22Rv1 (cell line): Measurements from ENCODE around the gene ARHGEF17.

ENCODE experiments used
- ZFX ChIP-seq: fragments of 450-650 bp; IDR thresholded peaks from 2 replicates; pipeline ENCODE4 v1.6.1; 2017; ENCODE audit warnings: antibody characterized with exemption, borderline replicate concordance
- TF ChIP-seq, protein P1 (sequence below): fragments of 450-650 bp; IDR thresholded peaks from 2 replicates; pipeline ENCODE4 v1.5.1; 2017; ENCODE audit warnings: mild to moderate bottlenecking

DNA sequence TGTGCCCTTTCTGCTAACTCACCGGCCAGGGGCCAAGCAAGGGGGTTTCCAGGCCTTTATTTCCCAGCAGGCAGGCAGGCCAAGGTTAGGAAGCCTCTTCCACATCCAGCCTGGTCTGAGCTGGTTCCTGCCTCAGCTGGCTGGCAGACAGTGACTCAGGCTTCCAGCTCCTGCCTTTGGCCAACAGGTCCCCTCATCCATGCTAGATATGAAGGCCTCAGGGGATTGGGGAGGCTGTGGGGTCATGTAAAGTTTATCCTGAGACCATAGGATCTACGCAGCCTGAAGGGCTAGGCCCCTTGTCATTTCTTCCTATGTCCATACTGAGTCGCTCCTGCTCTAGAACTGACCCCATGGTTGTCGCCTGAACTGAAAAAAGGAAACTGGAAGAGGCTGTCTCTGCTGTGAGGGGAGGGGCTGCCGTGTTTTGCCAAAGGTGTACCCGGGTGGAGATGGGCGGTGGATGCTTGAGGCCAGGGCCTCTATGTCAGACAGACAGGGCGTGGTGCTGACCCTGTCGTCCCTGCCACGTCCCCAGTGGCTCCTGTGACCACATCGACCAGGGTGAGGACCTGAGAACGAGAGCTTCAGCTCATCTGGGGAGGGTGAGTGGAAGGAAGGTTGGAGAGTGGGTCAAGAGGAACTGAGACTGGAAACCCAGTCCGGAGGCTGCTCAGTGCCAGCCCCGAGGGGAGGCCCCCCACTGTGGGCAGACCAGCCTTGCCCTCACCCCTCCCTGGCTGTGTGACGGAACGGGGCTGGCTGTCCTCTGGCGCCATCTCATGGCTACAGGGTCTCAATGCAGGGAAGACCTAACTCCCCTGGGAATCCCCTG lies 19.0 kb upstream of the ARHGEF17 start:
- TF ChIP-seq, protein P1, sequence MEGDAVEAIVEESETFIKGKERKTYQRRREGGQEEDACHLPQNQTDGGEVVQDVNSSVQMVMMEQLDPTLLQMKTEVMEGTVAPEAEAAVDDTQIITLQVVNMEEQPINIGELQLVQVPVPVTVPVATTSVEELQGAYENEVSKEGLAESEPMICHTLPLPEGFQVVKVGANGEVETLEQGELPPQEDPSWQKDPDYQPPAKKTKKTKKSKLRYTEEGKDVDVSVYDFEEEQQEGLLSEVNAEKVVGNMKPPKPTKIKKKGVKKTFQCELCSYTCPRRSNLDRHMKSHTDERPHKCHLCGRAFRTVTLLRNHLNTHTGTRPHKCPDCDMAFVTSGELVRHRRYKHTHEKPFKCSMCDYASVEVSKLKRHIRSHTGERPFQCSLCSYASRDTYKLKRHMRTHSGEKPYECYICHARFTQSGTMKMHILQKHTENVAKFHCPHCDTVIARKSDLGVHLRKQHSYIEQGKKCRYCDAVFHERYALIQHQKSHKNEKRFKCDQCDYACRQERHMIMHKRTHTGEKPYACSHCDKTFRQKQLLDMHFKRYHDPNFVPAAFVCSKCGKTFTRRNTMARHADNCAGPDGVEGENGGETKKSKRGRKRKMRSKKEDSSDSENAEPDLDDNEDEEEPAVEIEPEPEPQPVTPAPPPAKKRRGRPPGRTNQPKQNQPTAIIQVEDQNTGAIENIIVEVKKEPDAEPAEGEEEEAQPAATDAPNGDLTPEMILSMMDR, result peak; percentile 96
- no peak for TF ChIP-seq ZFX
